Fibroblast of lung (primary cell): ENCODE measurements around the gene KCNK17. TPM values are rescaled to one million over a fixed set of nuclear protein-coding genes. Genes with fewer than 3 reads are reported as not detected.

Experiments
- DNase-seq, 2 donors: peaks; one replicate each; pipeline versions ENCODE4 v3.0.0 to v3.0.0-alpha.2; 2010; ENCODE audit warnings: low read depth in 2 of 2
- H2AFZ ChIP-seq: 2 replicates; pipeline ENCODE4 v1.5.1; 2012; ENCODE audit warnings: low read length, control low read depth, inconsistent platforms
- H3K27ac ChIP-seq: 2 replicates; pipeline ENCODE4 v1.5.1; 2011; ENCODE audit warnings: low read length, control low read depth; ENCODE audit not compliant: insufficient read depth
- H3K27me3 ChIP-seq: 2 replicates; pipeline ENCODE4 v1.5.1; 2011; ENCODE audit warnings: mild to moderate bottlenecking, low read length; ENCODE audit not compliant: control insufficient read depth, insufficient read depth
- H3K36me3 ChIP-seq: 2 replicates; pipeline ENCODE4 v1.5.1; 2011; ENCODE audit warnings: low read length; ENCODE audit not compliant: control insufficient read depth, insufficient read depth
- H3K4me1 ChIP-seq: 2 replicates; pipeline ENCODE4 v1.5.1; 2011; ENCODE audit warnings: low read length; ENCODE audit not compliant: control insufficient read depth, insufficient read depth; ENCODE audit errors: extremely low read depth
- H3K4me2 ChIP-seq: 2 replicates; pipeline ENCODE4 v1.5.1; 2011; ENCODE audit warnings: low read length, control low read depth; ENCODE audit not compliant: insufficient read depth; ENCODE audit errors: extremely low read depth
- H3K4me3 ChIP-seq, 4 experiments: fragments of 200-600 bp in 1 of 4; sonication (generic) in 1 of 4; replicated peaks in 1 of 4; 2 replicates each; pipeline ENCODE4 v1.5.1; 2011 to 2016; ENCODE audit warnings: low read length in 4 of 4, low read depth in 3 of 4, mild to moderate bottlenecking in 3 of 4, control low read depth in 2 of 4, inconsistent platforms in 1 of 4, mixed read lengths in 1 of 4; ENCODE audit not compliant: insufficient read depth in 1 of 4; ENCODE audit errors: control extremely low read depth in 1 of 4
- H3K79me2 ChIP-seq: 2 replicates; pipeline ENCODE4 v1.5.1; 2012; ENCODE audit warnings: mild to moderate bottlenecking, low read length, inconsistent platforms; ENCODE audit not compliant: control insufficient read depth, insufficient read depth
- H3K9ac ChIP-seq: 2 replicates; pipeline ENCODE4 v1.5.1; 2011; ENCODE audit warnings: mild to moderate bottlenecking, low read length, control low read depth; ENCODE audit not compliant: insufficient read depth
- H3K9me3 ChIP-seq: 2 replicates; pipeline ENCODE4 v1.5.1; 2012; ENCODE audit warnings: low read depth, low read length; ENCODE audit not compliant: control insufficient read depth, insufficient read depth
- H4K20me1 ChIP-seq: 2 replicates; pipeline ENCODE4 v1.5.1; 2011; ENCODE audit warnings: low read length; ENCODE audit not compliant: control insufficient read depth, insufficient read depth; ENCODE audit errors: extremely low read depth
- CTCF ChIP-seq, 2 donors: IDR thresholded peaks in 1 of 2; conservative IDR thresholded peaks in 1 of 2; 1 replicate in 1 of 2; 2 replicates in 1 of 2; pipeline ENCODE4 v1.5.1; 2011 to 2012; ENCODE audit warnings: low read length in 2 of 2, control low read depth in 1 of 2, inconsistent platforms in 1 of 2, low read depth in 1 of 2, mild to moderate bottlenecking in 1 of 2
- EZH2 ChIP-seq: IDR thresholded peaks from 2 replicates; pipeline ENCODE4 v1.5.1; 2012; ENCODE audit warnings: low read length, control low read depth, mild to moderate bottlenecking; ENCODE audit errors: missing control alignments
- polyA plus RNA-seq, 2 donors: library from polyadenylated mRNA; depleted of rRNA in 1 of 2; stranded (reverse) in 1 of 2; unstranded in 1 of 2; fragments of >200 nt; gene quantifications; 2 replicates each; pipeline ENCODE4 v1.2.1, GENCODE V29; 2011 to 2012; ENCODE audit warnings: missing spikeins in 1 of 2
- total RNA-seq: library from RNA; depleted of rRNA; stranded (reverse); fragments of >200 nt; gene quantifications from 2 replicates; pipeline ENCODE4 v1.2.1, GENCODE V29; 2014

KCNK17 gene
- total and polyA plus RNA-seq, 2 donors (not counting 1 experiment from before 2014, with no cell fraction given): not detected

- no peak overlapping the region for H2AFZ ChIP-seq
- no peaks in the 10 kb centered on the region for H3K9me3 ChIP-seq
- H3K9ac ChIP-seq: no peak overlapping the region
- H3K4me2 ChIP-seq: no peak overlapping the region
- H3K4me3 ChIP-seq: no peak overlapping the region
- no peaks in the 10 kb centered on the region for H3K27me3 ChIP-seq
- H3K36me3 ChIP-seq: no peaks in the 10 kb centered on the region
- H3K79me2 ChIP-seq: no peaks in the 10 kb centered on the region
- TF ChIP-seq EZH2 (no peak), CTCF (conservative IDR thresholded peaks at IDR 0.05 in 1 of 2, IDR thresholded peaks at IDR 0.05 in 1 of 2; ENCODE audit: low read depth in 1 of 2, low read length in 2 of 2) (no peak)
- DNase-seq: no peak
- H3K27ac ChIP-seq: no peak overlapping the region
- H3K4me1 ChIP-seq: no peaks in the 10 kb centered on the region
- H4K20me1 ChIP-seq: no peaks in the 10 kb centered on the region
Observed at GRCh38 chr6:39330476-39330875, 16.3 kb upstream of the KCNK17 start.

- no peak for DNase-seq
- no peak overlapping the region for H3K27ac ChIP-seq
- no peaks in the 10 kb centered on the region for H3K9me3 ChIP-seq
- H3K9ac ChIP-seq: no peak overlapping the region
- no peaks in the 10 kb centered on the region for H3K36me3 ChIP-seq
- no peaks in the 10 kb centered on the region for H3K79me2 ChIP-seq
- H3K4me1 ChIP-seq: no peaks in the 10 kb centered on the region
- no peaks in the 10 kb centered on the region for H4K20me1 ChIP-seq
- H3K27me3 ChIP-seq: no peaks in the 10 kb centered on the region
- no peak overlapping the region for H3K4me2 ChIP-seq
- no peak overlapping the region for H2AFZ ChIP-seq
- no peak overlapping the region for H3K4me3 ChIP-seq
- no peak for TF ChIP-seq CTCF (conservative IDR thresholded peaks at IDR 0.05 in 1 of 2, IDR thresholded peaks at IDR 0.05 in 1 of 2; ENCODE audit: low read depth in 1 of 2, low read length in 2 of 2)
- no peak for TF ChIP-seq EZH2
Observed at GRCh38 chr6:39330057-39330456, 15.8 kb upstream of the KCNK17 start.

GRCh38 chr6:39328066-39328465, 13.8 kb upstream of the KCNK17 start:
- no peaks in the 10 kb centered on the region for H3K36me3 ChIP-seq
- H3K9ac ChIP-seq: no peak overlapping the region
- no peaks in the 10 kb centered on the region for H3K79me2 ChIP-seq
- H3K9me3 ChIP-seq: no peaks in the 10 kb centered on the region
- no peak for TF ChIP-seq CTCF (conservative IDR thresholded peaks at IDR 0.05 in 1 of 2, IDR thresholded peaks at IDR 0.05 in 1 of 2; ENCODE audit: low read depth in 1 of 2, low read length in 2 of 2)
- TF ChIP-seq EZH2: no peak
- H3K4me2 ChIP-seq: no peak overlapping the region
- H3K27me3 ChIP-seq: no peaks in the 10 kb centered on the region
- no peaks in the 10 kb centered on the region for H3K4me1 ChIP-seq
- DNase-seq: no peak
- no peak overlapping the region for H3K27ac ChIP-seq
- H4K20me1 ChIP-seq: no peaks in the 10 kb centered on the region
- H3K4me3 ChIP-seq: no peak overlapping the region
- H2AFZ ChIP-seq: no peak overlapping the region
